Measurements from ENCODE around the gene ROGDI. TPM values are rescaled to one million over a fixed set of nuclear protein-coding genes. Genes with fewer than 3 reads are reported as not detected.

The ROGDI gene
- total RNA-seq, 1 donor from 2014 or later: 113 TPM

- Mint-ChIP-seq H3K9me3 (ENCODE audit: unreplicated experiment) (peaks cover 4% of the 10 kb centered on the region), H3K36me3 (ENCODE audit: unreplicated experiment) (no peaks in the 10 kb centered on the region), H3K4me3 (ENCODE audit: unreplicated experiment) (no peak overlapping the region), H3K4me1 (ENCODE audit: low read depth, unreplicated experiment) (no peaks in the 10 kb centered on the region), H3K27ac (ENCODE audit: unreplicated experiment) (no peak overlapping the region), H3K27me3 (ENCODE audit: unreplicated experiment) (peaks cover 3% of the 10 kb centered on the region)
- no peak for TF ChIP-seq CTCF (IDR thresholded peaks at IDR 0.05; ENCODE audit: partially characterized antibody, unreplicated experiment)
- no peak for DNase-seq
Measured at GRCh38 chr16:4814046-4814445, 11.6 kb upstream of the ROGDI start.

GRCh38 chr16:4813251-4814003 is 11.0 kb upstream of the ROGDI start:
- Mint-ChIP-seq H3K36me3 (ENCODE audit: unreplicated experiment) (no peaks in the 10 kb centered on the region), H3K4me1 (ENCODE audit: low read depth, unreplicated experiment) (no peaks in the 10 kb centered on the region), H3K27me3 (ENCODE audit: unreplicated experiment) (no peaks in the 10 kb centered on the region), H3K9me3 (ENCODE audit: unreplicated experiment) (peaks cover 4% of the 10 kb centered on the region), H3K4me3 (ENCODE audit: unreplicated experiment) (no peak overlapping the region), H3K27ac (ENCODE audit: unreplicated experiment) (no peak overlapping the region)
- no peak for TF ChIP-seq CTCF (IDR thresholded peaks at IDR 0.05; ENCODE audit: partially characterized antibody, unreplicated experiment)
- no peak for DNase-seq

GRCh38 chr16:4811773-4812172 is 9.3 kb upstream of the ROGDI start:
- Mint-ChIP-seq H3K27ac (ENCODE audit: unreplicated experiment) (no peak overlapping the region), H3K36me3 (ENCODE audit: unreplicated experiment) (no peaks in the 10 kb centered on the region), H3K27me3 (ENCODE audit: unreplicated experiment) (peaks cover 3% of the 10 kb centered on the region), H3K4me3 (ENCODE audit: unreplicated experiment) (no peak overlapping the region), H3K9me3 (ENCODE audit: unreplicated experiment) (peaks cover 6% of the 10 kb centered on the region), H3K4me1 (ENCODE audit: low read depth, unreplicated experiment) (no peaks in the 10 kb centered on the region)
- DNase-seq: no peak
- TF ChIP-seq CTCF (IDR thresholded peaks at IDR 0.05; ENCODE audit: partially characterized antibody, unreplicated experiment): no peak

GRCh38 chr16:4811242-4811641 is 8.8 kb upstream of the ROGDI start:
- no peak for DNase-seq
- no peak overlapping the region for H3K4me3 Mint-ChIP-seq (ENCODE audit: unreplicated experiment)
- H3K36me3 Mint-ChIP-seq (ENCODE audit: unreplicated experiment): no peaks in the 10 kb centered on the region
- no peak for TF ChIP-seq CTCF (IDR thresholded peaks at IDR 0.05; ENCODE audit: partially characterized antibody, unreplicated experiment)
- peaks cover 6% of the 10 kb centered on the region for H3K9me3 Mint-ChIP-seq (ENCODE audit: unreplicated experiment)
- H3K27me3 Mint-ChIP-seq (ENCODE audit: unreplicated experiment): peaks cover 3% of the 10 kb centered on the region
- H3K4me1 Mint-ChIP-seq (ENCODE audit: low read depth, unreplicated experiment): no peaks in the 10 kb centered on the region
- no peak overlapping the region for H3K27ac Mint-ChIP-seq (ENCODE audit: unreplicated experiment)

- H3K27ac Mint-ChIP-seq (ENCODE audit: unreplicated experiment): no peak overlapping the region
- no peak overlapping the region for H3K4me3 Mint-ChIP-seq (ENCODE audit: unreplicated experiment)
- H3K36me3 Mint-ChIP-seq (ENCODE audit: unreplicated experiment): no peaks in the 10 kb centered on the region
Measured at GRCh38 chr16:4806280-4806679, 3.8 kb upstream of the ROGDI start.

More at GRCh38 chr16:4806280-4806679, 3.8 kb upstream of the ROGDI start:
- peaks cover 8% of the 10 kb centered on the region for H3K9me3 Mint-ChIP-seq (ENCODE audit: unreplicated experiment)
- DNase-seq: no peak
- H3K27me3 Mint-ChIP-seq (ENCODE audit: unreplicated experiment): peaks cover 11% of the 10 kb centered on the region
- no peak for TF ChIP-seq CTCF (IDR thresholded peaks at IDR 0.05; ENCODE audit: partially characterized antibody, unreplicated experiment)
- peaks cover 13% of the 10 kb centered on the region for H3K4me1 Mint-ChIP-seq (ENCODE audit: low read depth, unreplicated experiment)
